Measurements from ENCODE around the gene BAIAP3. TPM values are rescaled to one million over a fixed set of nuclear protein-coding genes. Genes with fewer than 3 reads are reported as not detected.

Gene BAIAP3
- total and polyA plus RNA-seq, 2 of the 8 experiments (the other 6 are each of a cell fraction or from before 2014, with no cell fraction given), result 2.9 to 6.8 TPM

GRCh38 chr16:1364510-1364909, 31.1 kb downstream of the BAIAP3 start:
- H3K27me3 ChIP-seq (replicated peaks in 1 of 4; ENCODE audit: control insufficient read depth in 3 of 4, extremely low read depth in 1 of 4, insufficient read depth in 3 of 4, low read length in 3 of 4), result no peaks in the 10 kb centered on the region
- 92% methylated on average over 22 of the region's 22 CpGs; no CpG with 5 or more reads in 1 of the 2 experiments for WGBS, 2 experiments (ENCODE audit: extremely low coverage in 1 of 2, insufficient coverage in 1 of 2, insufficient read length in 1 of 2, insufficient replicate concordance in 2 of 2, low coverage in 1 of 2, low lambda C conversion rate in 2 of 2, missing lambda C conversion rate in 1 of 2)
- H3K9me3 ChIP-seq (ENCODE audit: insufficient read depth in 2 of 2, low read depth in 1 of 2, low read length in 1 of 2), result no peaks in the 10 kb centered on the region
- no peak overlapping the region for H3K27ac ChIP-seq (ENCODE audit: low read depth, low read length)
- no peak overlapping the region for H3K14ac ChIP-seq (ENCODE audit: insufficient read length)
- H3K23me2 ChIP-seq (ENCODE audit: low read depth, low read length), result no peaks in the 10 kb centered on the region
- no peak overlapping the region for H3K56ac ChIP-seq (replicated peaks; ENCODE audit: insufficient read length, low read depth, low read length)
- no peak overlapping the region for H2BK120ac ChIP-seq (replicated peaks; ENCODE audit: low read depth, low read length)
- ChIA-PET POLR2A (ENCODE audit: partially characterized antibody) (interaction anchor here (0.8 to 6.6 kb wide), 7 partner anchors 11 to 50 kb away, joined by 3 to 44 read pairs (median 6); no protein-coding TSS in a partner anchor), CTCF (ENCODE audit: partially characterized antibody) (interaction anchor here (0.6 to 8.1 kb wide), 27 partner anchors 10 to 584 kb away, joined by 3 to 59 read pairs (median 5); partner anchors contain the start of gene CCDC154)
- no peak overlapping the region for H2BK20ac ChIP-seq (ENCODE audit: low read length)
- no peak overlapping the region for H4K5ac ChIP-seq (ENCODE audit: insufficient read length, low read depth, low read length)
- H3K23ac ChIP-seq (ENCODE audit: insufficient read length), result no peak overlapping the region
- H2AK5ac ChIP-seq (ENCODE audit: low read depth, low read length), result no peak overlapping the region
- H3K4me1 ChIP-seq (replicated peaks in 1 of 4; ENCODE audit: control insufficient read depth in 3 of 4, insufficient read depth in 4 of 4, low read length in 3 of 4), result no peaks in the 10 kb centered on the region
- H3K4me2 ChIP-seq (ENCODE audit: insufficient read depth in 1 of 2, low read depth in 2 of 2, low read length in 2 of 2), result no peak overlapping the region
- peaks cover 15 to 43% (median 23%) of the 10 kb centered on the region in 4 experiments for H3K36me3 ChIP-seq (ENCODE audit: control insufficient read depth in 2 of 4, insufficient read depth in 4 of 4, low read length in 3 of 4)
- no peak for FAIRE-seq
- DNase-seq (ENCODE audit: low read depth in 1 of 2, low spot score in 2 of 2), result no peak
- H3K79me1 ChIP-seq (ENCODE audit: low read depth, low read length), result peaks cover 5% of the 10 kb centered on the region; the same call in 1 of the 2 replicates
- no peak overlapping the region for H4K8ac ChIP-seq (ENCODE audit: extremely low read depth, insufficient read depth, low read length)
- peaks cover 0 to 5% of the 10 kb centered on the region in 2 experiments; a peak in 1 of 4 replicates for H3K79me2 ChIP-seq (ENCODE audit: control insufficient read depth in 1 of 2, insufficient read depth in 2 of 2, low read length in 2 of 2)
- no peak overlapping the region for H2BK12ac ChIP-seq (ENCODE audit: low read depth, low read length)
- H3K4me3 ChIP-seq (ENCODE audit: extremely low read depth in 1 of 4, insufficient read depth in 2 of 4, low read depth in 3 of 4, low read length in 4 of 4), result no peak overlapping the region
- no peak overlapping the region for H3K4ac ChIP-seq (replicated peaks; ENCODE audit: insufficient read length, low read depth, low read length)
- H4K91ac ChIP-seq (replicated peaks; ENCODE audit: insufficient read length, low read length), result no peak overlapping the region
- no peak overlapping the region for H2BK15ac ChIP-seq (ENCODE audit: low read length)
- no peak overlapping the region for H2BK5ac ChIP-seq (ENCODE audit: low read depth, low read length)
- H3K9ac ChIP-seq (replicated peaks in 1 of 4; ENCODE audit: extremely low read depth in 1 of 4, low read depth in 3 of 4, low read length in 3 of 4), result no peak overlapping the region
- H4K20me1 ChIP-seq (replicated peaks in 1 of 2; ENCODE audit: control insufficient read depth in 1 of 2, insufficient read depth in 2 of 2, low read length in 2 of 2), result peaks cover 12 to 29% of the 10 kb centered on the region in 2 experiments
- no peak overlapping the region for H2AFZ ChIP-seq (ENCODE audit: low read length)
- no peak overlapping the region for H3K18ac ChIP-seq (ENCODE audit: extremely low read depth, low read length)
- TF ChIP-seq POLR2A (IDR thresholded peaks at IDR 0.05; ENCODE audit: control extremely low read depth in 1 of 2, low read depth in 2 of 2, low read length in 2 of 2), result no peak
- TF ChIP-seq TAF7 (optimal IDR thresholded peaks at IDR 0.05; ENCODE audit: borderline replicate concordance, low read depth, low read length), result no peak
- no peak for TF ChIP-seq TBP (IDR thresholded peaks at IDR 0.05; ENCODE audit: low read depth, low read length)
